Hematopoietic multipotent progenitor cell treated with erythropoietin and hydrocortisone succinate and interleukin-3 and kit ligand, for 4 days (in vitro differentiated cells): ENCODE measurements around the gene ZDHHC12.
"Not testable (repeated sequence)": the region's sequence is repeated elsewhere in the genome, so short reads cannot be mapped to it uniquely, and the experiment has no call there.

Experiments used
- DNase-seq: peaks from one replicate; pipeline ENCODE4 v3.0.0-alpha.2; 2015

The ZDHHC12 gene

GRCh38 chr9:128706671-128707381, 17.1 kb downstream of the ZDHHC12 start:
- no peak for DNase-seq

- DNase-seq: no peak
These were observed 17.9 kb downstream of the ZDHHC12 start for GRCh38 chr9:128706045-128706444.

DNA sequence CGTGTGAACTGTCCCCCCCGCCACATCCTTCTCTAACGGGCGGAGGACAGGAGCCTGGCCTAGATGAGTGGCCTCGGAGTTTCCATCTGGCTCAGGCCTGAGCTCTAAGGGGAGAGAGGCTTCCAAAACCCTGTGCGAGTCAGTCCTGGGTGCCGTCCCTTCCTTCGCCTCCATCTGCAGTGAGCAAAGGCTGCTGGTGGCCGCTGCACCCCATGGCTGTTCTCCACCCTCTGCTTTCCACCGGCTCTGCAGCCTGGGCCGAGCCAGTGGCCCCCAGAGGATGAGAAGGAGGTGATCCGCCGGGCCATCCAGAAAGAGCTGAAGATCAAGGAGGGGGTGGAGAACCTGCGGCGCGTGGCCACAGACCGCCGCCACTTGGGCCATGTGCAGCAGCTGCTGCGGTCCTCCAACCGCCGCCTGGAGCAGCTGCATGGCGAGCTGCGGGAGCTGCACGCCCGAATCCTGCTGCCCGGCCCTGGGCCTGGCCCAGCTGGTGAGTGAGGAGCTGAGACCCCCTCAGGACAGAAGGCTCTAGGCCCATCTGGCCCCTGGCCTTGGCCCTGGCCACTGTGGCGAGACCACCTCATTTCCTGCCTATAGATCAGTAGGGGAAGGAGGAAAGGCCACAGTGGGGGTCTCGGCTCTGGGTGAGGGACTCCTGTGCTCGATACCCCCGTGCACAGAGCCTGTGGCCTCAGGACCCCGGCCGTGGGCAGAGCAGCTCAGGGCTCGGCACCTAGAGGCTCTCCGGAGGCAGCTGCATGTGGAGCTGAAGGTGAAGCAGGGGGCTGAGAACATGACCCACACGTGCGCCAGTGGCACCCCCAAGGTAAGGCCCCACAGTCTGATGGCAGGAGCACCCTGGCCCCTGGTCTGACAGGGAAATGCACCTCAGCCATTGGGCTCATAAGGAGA, 18.6 kb downstream of the ZDHHC12 start:
- DNase-seq: no peak

DNA sequence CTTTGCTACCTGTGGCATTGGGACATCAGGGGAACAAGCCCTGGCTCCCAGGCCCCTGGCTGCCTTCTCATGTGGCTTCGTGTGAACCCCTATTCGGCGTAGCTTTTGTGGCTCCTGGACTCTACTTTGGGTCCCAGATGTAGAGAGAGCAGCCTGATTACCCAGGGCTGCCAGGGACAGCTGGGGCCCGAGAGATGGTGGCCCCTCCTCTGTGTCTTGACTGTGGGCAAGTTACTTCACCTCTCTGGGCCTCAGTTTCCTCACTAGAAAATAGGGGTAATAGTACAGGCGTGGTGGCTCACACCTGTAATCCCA, 19.6 kb downstream of the ZDHHC12 start:
- DNase-seq: no peak

DNA sequence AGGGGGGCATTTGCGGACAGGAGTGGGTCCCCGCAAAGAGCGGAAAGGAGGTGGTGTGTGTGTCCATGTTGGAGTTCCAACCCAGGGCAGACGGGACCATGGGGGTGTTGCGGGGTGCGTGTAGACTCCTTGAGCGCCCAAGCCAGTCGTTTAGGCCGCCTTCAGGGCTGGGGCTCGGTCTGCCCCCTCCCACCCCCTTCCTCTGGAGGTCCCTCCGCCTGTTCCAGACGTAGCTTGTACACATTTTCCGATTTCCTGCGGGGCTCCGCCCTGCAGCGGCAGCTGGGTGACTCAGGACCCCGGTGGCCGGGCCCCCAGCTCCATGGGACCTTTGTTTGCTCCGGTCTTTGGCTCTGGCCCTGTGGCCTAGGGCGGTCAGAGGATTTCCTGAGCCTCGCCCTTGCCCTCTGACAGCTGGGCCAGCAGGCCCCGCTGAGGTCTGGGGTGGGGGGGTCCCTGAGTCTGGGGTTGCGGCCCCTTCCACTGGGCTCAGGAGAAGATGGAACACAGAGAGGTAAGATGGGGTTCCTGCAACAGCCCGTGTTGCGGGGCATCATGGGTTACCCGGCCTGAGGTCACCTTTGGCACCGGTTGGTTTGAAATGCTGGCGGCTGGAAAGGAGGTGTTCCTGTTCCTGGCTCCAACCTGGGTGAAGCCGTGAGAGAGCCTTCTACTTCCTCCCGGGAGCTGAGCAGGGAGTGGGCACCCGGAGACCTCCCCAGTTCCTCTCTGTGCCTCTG, 20.1 kb downstream of the ZDHHC12 start:
- no peak for DNase-seq

GRCh38 chr9:128702949-128703615, 20.8 kb downstream of the ZDHHC12 start:
- DNase-seq: peak; percentile 72

- peak; percentile 95 for DNase-seq
These were observed 21.4 kb downstream of the ZDHHC12 start, which contains the start of gene PKN3 for GRCh38 chr9:128702445-128702948. Gene PKN3 (plus strand): TSS chr9:128702503. CDS start chr9:128702916, 413 bp downstream.

DNA sequence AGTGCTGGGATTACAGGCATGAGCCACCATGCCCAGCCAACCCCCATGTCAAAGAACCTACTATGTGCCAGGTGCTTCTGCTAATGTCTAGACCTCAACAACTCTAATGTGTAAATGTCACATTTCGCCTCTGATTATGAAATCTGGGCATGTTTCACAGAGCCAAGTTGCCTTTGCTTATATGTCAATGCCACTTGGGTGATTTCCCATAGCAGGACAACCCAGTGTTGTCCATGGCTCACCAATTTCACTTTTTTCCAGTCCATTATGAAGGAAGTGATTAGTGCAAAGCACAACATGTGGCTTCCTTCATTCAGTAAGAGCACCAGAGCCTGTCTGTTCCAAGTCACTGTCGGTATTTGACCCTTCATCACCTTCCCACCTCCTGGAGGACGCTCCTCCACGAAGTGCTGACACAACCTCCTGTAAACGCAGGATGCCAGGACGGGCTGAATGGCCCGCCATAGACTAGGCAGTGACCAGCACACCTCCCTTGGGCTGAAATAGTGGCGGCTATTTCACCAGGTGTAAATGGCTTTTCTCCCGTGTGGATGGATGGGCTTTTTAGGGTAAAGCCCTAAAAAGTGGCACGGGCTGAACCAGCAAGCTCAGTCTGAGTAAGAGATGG, 22.6 kb downstream of the ZDHHC12 start:
- DNase-seq: no peak

- not testable (repeated sequence) for DNase-seq
These were observed 24.7 kb downstream of the ZDHHC12 start for GRCh38 chr9:128699096-128699795.

- no peak for DNase-seq
These were observed 26.8 kb downstream of the ZDHHC12 start for GRCh38 chr9:128696923-128697707.

- DNase-seq: no peak
These were observed 29.6 kb downstream of the ZDHHC12 start for GRCh38 chr9:128694344-128694743.

- not testable (repeated sequence) for DNase-seq
These were observed 30.2 kb downstream of the ZDHHC12 start for GRCh38 chr9:128693738-128694137.

GRCh38 chr9:128690684-128691034, 33.3 kb downstream of the ZDHHC12 start:
- DNase-seq: no peak

GRCh38 chr9:128689820-128690683, 33.9 kb downstream of the ZDHHC12 start:
- peak; percentile 82 for DNase-seq

DNA sequence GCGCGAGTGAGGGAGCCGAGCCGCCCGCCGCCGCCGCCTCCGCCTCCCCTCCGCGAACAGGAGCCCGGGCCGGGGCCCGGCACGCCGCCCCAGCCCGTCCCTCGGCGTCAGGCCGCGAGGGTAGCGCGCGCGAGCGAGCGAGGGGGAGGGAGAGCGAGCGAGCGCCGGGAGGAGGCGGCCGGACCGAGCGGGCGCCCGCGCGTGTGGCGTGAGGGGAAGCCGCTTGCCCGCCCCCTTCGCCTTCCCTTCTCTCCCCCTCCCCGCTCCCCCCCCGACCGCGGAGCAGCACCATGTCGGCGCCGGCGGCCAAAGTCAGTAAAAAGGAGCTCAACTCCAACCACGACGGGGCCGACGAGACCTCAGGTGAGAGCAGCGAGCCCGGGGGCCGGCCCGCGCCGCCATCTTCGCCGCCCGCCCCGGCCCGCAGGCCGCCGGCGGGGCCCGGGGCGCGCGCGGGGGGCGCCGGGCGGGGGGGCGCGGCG, 34.6 kb downstream of the ZDHHC12 start:
- peak; percentile 79 for DNase-seq

GRCh38 chr9:128688501-128689292, 35.2 kb downstream of the ZDHHC12 start, which contains the start of gene SET:
Gene SET (plus strand): TSS chr9:128689222. CDS start chr9:128689583, 361 bp downstream.
- peak; percentile 98 for DNase-seq

DNA sequence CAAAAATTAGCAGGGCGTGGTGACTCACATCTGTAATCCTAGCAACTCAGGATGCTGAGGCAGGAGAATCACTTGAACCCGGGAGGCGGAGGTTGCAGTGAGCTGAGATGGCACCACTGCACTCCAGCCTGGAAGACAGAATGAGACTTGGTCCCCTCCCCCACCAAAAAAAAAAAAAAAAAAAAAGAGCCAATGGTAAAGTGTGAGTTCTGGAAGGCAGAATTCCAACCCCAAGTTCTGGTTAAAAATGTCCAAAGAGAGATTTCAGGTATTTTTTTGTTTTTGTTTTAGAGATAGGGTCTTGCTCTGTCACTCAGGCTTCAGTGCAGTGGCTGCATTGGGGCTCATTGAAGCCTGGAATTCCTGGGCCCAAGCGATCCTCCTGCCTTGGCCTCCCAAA, 36.5 kb downstream of the ZDHHC12 start:
- no peak for DNase-seq
